GM13976 (cell line): Measurements from ENCODE around the gene COL26A1.
A peak's percentile ranks its signal among the peaks of the same experiment; 100 is the strongest.
"Not testable (repeated sequence)": the region's sequence is repeated elsewhere in the genome, so short reads cannot be mapped to it uniquely, and the experiment has no call there.

Experiments used
- DNase-seq: peaks from one replicate; pipeline ENCODE4 v3.0.0; 2012; ENCODE audit warnings: low spot score
- in situ Hi-C: fragments of 300-500 bp; cut with MboI; formaldehyde crosslinking; loops from one replicate; pipeline ENCODE4 v1.12.0; 2022; ENCODE audit warnings: low sequenced_read_pairs, mixed read lengths, inconsistent platforms; ENCODE audit not compliant: unreplicated experiment
- TF ChIP-seq, protein P1 (sequence below): IDR thresholded peaks from 2 replicates; pipeline ENCODE4 v1.5.1; 2012; ENCODE audit warnings: borderline replicate concordance, mild to moderate bottlenecking; ENCODE audit not compliant: insufficient read depth; ENCODE audit errors: extremely low read depth, missing control alignments, control extremely low read depth

COL26A1 gene

DNA sequence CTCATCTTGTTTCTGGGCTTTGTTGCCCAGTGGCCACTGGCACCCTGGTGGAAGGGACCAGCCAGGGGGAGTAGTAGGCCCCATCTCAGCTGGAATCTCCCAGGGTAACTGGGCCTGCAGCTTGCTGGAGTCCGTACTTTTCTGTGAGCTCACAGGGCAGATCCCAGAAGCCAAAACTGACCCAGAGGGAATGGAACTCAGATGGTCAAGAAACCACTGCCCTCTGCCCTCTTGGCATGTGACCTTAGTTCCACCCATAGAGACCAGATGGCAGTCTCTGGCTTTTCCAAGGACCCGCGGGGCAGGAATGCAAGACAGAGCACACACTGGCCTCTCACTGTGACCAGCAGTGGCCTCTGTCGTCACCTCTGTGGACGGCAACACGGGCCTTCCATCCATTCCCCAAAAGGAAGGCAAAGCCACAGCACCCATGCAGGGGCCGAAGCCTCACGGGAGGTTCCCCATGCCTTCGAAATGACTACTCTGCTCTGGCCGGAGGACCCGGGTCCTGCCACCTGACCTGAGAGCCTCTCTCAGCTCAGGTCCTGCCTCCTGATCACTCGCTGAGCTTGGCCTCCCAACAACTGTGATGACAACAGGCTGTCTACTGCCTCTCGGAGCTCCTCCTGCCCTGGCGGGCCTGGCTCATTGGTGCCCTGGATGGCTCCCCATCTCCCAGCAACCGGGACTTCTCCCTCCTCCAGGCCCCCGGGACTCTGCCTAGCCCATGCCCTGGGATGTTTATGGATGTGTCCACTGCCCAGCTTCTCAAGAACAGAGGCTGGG lies 236.5 kb downstream of the COL26A1 start:
- TF ChIP-seq, protein P1, sequence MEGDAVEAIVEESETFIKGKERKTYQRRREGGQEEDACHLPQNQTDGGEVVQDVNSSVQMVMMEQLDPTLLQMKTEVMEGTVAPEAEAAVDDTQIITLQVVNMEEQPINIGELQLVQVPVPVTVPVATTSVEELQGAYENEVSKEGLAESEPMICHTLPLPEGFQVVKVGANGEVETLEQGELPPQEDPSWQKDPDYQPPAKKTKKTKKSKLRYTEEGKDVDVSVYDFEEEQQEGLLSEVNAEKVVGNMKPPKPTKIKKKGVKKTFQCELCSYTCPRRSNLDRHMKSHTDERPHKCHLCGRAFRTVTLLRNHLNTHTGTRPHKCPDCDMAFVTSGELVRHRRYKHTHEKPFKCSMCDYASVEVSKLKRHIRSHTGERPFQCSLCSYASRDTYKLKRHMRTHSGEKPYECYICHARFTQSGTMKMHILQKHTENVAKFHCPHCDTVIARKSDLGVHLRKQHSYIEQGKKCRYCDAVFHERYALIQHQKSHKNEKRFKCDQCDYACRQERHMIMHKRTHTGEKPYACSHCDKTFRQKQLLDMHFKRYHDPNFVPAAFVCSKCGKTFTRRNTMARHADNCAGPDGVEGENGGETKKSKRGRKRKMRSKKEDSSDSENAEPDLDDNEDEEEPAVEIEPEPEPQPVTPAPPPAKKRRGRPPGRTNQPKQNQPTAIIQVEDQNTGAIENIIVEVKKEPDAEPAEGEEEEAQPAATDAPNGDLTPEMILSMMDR: no peak
- in situ Hi-C loops: no loop called here
- no peak for DNase-seq

DNA sequence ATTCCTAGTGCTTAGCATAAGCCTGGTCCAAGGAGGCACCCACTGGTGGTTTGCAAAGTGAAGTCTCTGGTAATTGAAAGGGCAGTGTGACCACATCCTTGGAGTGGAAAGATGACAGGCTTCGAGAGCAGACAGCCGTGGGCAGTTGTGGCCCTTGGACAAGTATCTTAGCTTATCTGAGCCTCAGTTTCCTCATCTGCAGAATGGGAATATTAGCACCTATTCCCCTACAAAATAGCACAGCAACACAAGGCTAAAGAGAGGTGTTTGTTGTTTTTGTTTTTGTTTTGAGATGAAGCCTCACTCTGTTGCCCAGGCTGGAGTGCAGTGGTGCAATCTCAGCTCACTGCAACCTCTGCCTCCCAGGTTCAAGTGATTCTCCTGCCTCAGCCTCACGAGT lies 237.1 kb downstream of the COL26A1 start:
- in situ Hi-C loops: no loop called here
- TF ChIP-seq, protein P1: no peak
- no peak for DNase-seq

DNA sequence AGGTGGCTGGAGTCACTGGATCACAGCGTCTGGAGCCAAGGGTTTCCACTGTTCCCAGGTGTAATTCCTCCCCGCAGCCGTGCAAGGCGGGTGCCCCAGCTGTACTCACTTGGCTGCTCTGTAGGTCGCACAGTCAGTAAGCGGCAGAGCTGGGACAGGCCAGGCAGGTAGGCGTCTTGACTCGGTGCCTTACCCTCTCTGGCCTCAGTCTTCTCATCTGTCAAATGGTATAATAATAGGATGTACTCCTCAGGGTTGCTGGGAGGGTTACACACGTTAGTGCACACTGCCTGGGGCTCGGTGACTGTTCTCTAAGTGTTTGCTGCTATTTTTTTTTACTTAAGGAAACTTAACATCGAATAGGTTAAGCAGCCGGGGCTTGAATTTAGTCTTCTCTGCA lies 239.4 kb downstream of the COL26A1 start:
- TF ChIP-seq, protein P1: no peak

DNA sequence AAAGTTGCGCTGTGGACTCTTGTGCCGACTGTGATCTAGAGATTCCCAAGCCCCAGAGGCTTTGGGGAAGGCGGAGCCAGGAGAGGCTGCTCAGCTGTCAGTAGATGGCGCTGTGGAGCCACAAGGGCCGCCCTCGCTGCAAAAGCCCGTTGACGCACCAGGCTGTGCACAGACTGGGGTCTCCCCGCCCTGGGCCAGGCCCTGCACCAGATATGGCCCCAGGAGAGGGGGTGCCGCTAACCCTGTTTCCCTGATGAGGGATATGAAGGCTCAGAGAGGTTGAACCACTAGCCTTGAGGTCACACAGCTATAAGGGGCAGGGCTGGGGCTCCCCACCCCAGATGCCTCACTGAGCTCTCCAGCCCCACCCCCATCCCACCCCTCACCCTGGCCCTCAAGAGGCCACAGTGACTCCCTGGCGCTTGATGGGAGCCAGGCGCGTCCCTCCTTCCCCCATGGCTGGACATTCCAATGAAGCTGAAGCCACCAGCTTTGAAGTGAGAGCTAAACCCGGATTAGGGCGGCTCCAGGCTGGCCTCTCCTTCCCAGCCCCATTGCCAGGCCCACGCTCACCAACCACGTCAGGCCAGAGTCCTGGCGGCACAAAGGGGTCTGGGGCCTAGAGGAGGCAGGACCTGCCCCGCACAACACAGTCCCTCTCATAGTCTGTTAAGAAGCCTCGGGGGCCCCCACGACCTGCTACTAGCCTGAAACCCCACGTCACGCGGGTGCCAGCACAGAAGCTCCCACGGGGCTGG lies 240.0 kb downstream of the COL26A1 start:
- in situ Hi-C loops: no loop called here
- TF ChIP-seq, protein P1: peak; percentile 92
- DNase-seq: peak; percentile 85

More for the DNA sequence above, 239.4 kb downstream of the COL26A1 start:
- DNase-seq: no peak
- in situ Hi-C loops: no loop called here

DNA sequence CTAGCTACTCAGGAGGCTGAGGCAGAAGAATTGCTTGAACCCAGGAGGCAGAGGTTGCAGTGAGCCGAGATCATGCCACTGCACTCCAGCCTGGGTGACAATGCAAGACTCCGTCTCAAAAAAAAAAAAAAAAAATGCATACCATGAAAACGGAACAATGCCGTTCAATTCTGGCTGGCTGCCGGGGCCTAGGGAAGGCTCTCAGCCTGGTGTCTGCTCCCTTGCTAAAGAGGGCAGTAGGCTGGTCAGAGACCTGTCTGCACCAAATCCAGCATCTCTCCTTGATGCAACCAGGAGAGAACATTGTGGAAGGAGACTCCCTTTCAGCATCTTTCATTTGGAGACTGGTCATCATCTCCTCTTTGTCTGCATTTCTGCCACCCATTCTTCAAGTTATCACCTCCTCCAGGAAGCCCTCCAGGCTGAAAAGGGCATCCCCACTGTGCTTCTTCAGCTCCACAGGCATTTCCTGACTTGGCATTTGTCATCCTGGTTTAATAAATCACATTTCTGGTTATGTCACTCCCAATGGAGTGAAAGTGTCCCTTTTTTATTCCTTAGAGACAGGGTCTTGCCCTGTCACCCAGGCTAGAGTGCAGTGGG lies 241.8 kb downstream of the COL26A1 start:
- no peak for DNase-seq

GRCh38 chr7:101604934-101605332 lies 242.3 kb downstream of the COL26A1 start:
- DNase-seq, in situ Hi-C loops: not testable (repeated sequence)

More for the DNA sequence above, 241.8 kb downstream of the COL26A1 start:
- TF ChIP-seq, protein P1: no peak
- in situ Hi-C loops: no loop called here
